Liver (tissue), 9 donors: ENCODE data around the gene DRD4. TPM values are rescaled to one million over a fixed set of nuclear protein-coding genes. Genes with fewer than 3 reads are reported as not detected.

Experiments
- DNase-seq: peaks from one replicate; pipeline ENCODE4 v3.0.0-alpha.2; 2017; ENCODE audit warnings: low spot score
- H3K27ac ChIP-seq, 2 donors: one replicate each; pipeline ENCODE4 v1.7.0; 2013; ENCODE audit warnings: inconsistent platforms in 2 of 2, low read length in 2 of 2, control low read depth in 1 of 2, low read depth in 1 of 2, mild to moderate bottlenecking in 1 of 2
- H3K27me3 ChIP-seq, 4 donors: one replicate each; pipeline versions ENCODE4 v1.6.1 to v1.7.0; 2013; ENCODE audit warnings: low read length in 3 of 4, inconsistent platforms in 1 of 4, mild to moderate bottlenecking in 1 of 4, moderate library complexity in 1 of 4; ENCODE audit not compliant: control insufficient read depth in 4 of 4, insufficient read depth in 4 of 4
- H3K36me3 ChIP-seq, 4 donors: one replicate each; pipeline versions ENCODE4 v1.6.1 to v1.7.0; 2013; ENCODE audit warnings: low read length in 3 of 4, mild to moderate bottlenecking in 3 of 4, low read depth in 1 of 4, moderate library complexity in 1 of 4; ENCODE audit not compliant: control insufficient read depth in 4 of 4, insufficient read depth in 3 of 4
- H3K4me1 ChIP-seq, 4 donors: one replicate each; pipeline versions ENCODE4 v1.6.1 to v1.7.0; 2013; ENCODE audit warnings: low read length in 3 of 4, mild to moderate bottlenecking in 3 of 4, moderate library complexity in 1 of 4; ENCODE audit not compliant: control insufficient read depth in 4 of 4, insufficient read depth in 4 of 4
- H3K4me3 ChIP-seq, 3 donors: one replicate each; pipeline versions ENCODE4 v1.6.1 to v1.7.0; 2013; ENCODE audit warnings: low read length in 3 of 3, control low read depth in 1 of 3, low read depth in 1 of 3, mild to moderate bottlenecking in 1 of 3
- H3K9ac ChIP-seq, 2 donors: one replicate each; pipeline ENCODE4 v1.7.0; 2013; ENCODE audit warnings: low read length in 2 of 2, mild to moderate bottlenecking in 2 of 2, moderate library complexity in 2 of 2, control low read depth in 1 of 2, low read depth in 1 of 2
- H3K9me3 ChIP-seq, 4 donors: one replicate each; pipeline versions ENCODE4 v1.6.1 to v1.7.0; 2013; ENCODE audit warnings: low read length in 3 of 4; ENCODE audit not compliant: control insufficient read depth in 4 of 4
- EGR1 ChIP-seq, 2 donors: IDR thresholded peaks; 2 replicates each; pipeline ENCODE4 v1.6.1; 2016 to 2018; ENCODE audit warnings: antibody characterized with exemption in 2 of 2, low read depth in 2 of 2
- FOXA1 ChIP-seq: IDR thresholded peaks from 2 replicates; pipeline ENCODE4 v1.6.1; 2016; ENCODE audit warnings: antibody characterized with exemption
- FOXA2 ChIP-seq: IDR thresholded peaks from 2 replicates; pipeline ENCODE4 v1.6.1; 2016; ENCODE audit warnings: antibody characterized with exemption
- GABPA ChIP-seq, 2 donors: IDR thresholded peaks in 1 of 2; conservative IDR thresholded peaks in 1 of 2; 2 replicates each; pipeline ENCODE4 v1.6.1; 2016; ENCODE audit warnings: antibody characterized with exemption in 2 of 2, mild to moderate bottlenecking in 1 of 2, moderate library complexity in 1 of 2
- HNF4A ChIP-seq, 2 donors: conservative IDR thresholded peaks; 2 replicates each; pipeline ENCODE4 v1.6.1; 2016; ENCODE audit warnings: antibody characterized with exemption in 2 of 2, mild to moderate bottlenecking in 2 of 2
- HNF4G ChIP-seq: IDR thresholded peaks from 2 replicates; pipeline ENCODE4 v1.6.1; 2016; ENCODE audit warnings: antibody characterized with exemption
- JUND ChIP-seq, 2 donors: IDR thresholded peaks; 2 replicates each; pipeline ENCODE4 v1.6.1; 2016; ENCODE audit warnings: antibody characterized with exemption in 2 of 2
- NR2F2 ChIP-seq: IDR thresholded peaks from 2 replicates; pipeline ENCODE4 v1.6.1; 2016; ENCODE audit warnings: antibody characterized with exemption
- RAD21 ChIP-seq, 2 donors: IDR thresholded peaks; 2 replicates each; pipeline ENCODE4 v1.6.1; 2016; ENCODE audit warnings: antibody characterized with exemption in 2 of 2, mild to moderate bottlenecking in 2 of 2
- RXRA ChIP-seq, 2 donors: IDR thresholded peaks; 2 replicates each; pipeline ENCODE4 v1.6.1; 2017 to 2018; ENCODE audit warnings: antibody characterized with exemption in 2 of 2, mild to moderate bottlenecking in 1 of 2
- SP1 ChIP-seq: IDR thresholded peaks from 2 replicates; pipeline ENCODE4 v1.6.1; 2018; ENCODE audit warnings: antibody characterized with exemption, mild to moderate bottlenecking
- TAF1 ChIP-seq: conservative IDR thresholded peaks from 2 replicates; pipeline ENCODE4 v1.6.1; 2016; ENCODE audit warnings: antibody characterized with exemption, mild to moderate bottlenecking
- YY1 ChIP-seq: IDR thresholded peaks from 2 replicates; pipeline ENCODE4 v1.6.1; 2016; ENCODE audit warnings: antibody characterized with exemption, mild to moderate bottlenecking
- WGBS: extraction: QIAGEN DNeasy Blood & Tissue Kit; methylation state at CpG from one replicate; pipeline ENCODE4 v1.1.7; 2013; 5-methylcytosine and 5-hydroxymethylcytosine counted together
- polyA plus RNA-seq, 2 donors: library from polyadenylated mRNA; stranded (reverse) in 1 of 2; unstranded in 1 of 2; fragments of 200-250 nt in 1 of 2; fragments of >200 nt in 1 of 2; fragmentation: Nextera tagmentation in 1 of 2; extraction: Ambion mirVana in 1 of 2; gene quantifications; one replicate each; pipeline versions ENCODE4 v1.2.1 to v1.2.3, GENCODE V29; 2013 to 2015
- total RNA-seq, 2 donors: library from RNA; depleted of rRNA; stranded (reverse); fragments of >200 nt; gene quantifications; one replicate each; pipeline ENCODE4 v1.2.3, GENCODE V29; 2014
- TF ChIP-seq, protein P1 (sequence below): IDR thresholded peaks from 2 replicates; pipeline ENCODE4 v1.6.1; 2016; ENCODE audit warnings: antibody characterized with exemption
- TF ChIP-seq, protein P2 (sequence below): IDR thresholded peaks from 2 replicates; pipeline ENCODE4 v1.6.1; 2016; ENCODE audit warnings: antibody characterized with exemption
- TF ChIP-seq, protein P3 (sequence below): IDR thresholded peaks from 2 replicates; pipeline ENCODE4 v1.6.1; 2016; ENCODE audit warnings: antibody characterized with exemption, mild to moderate bottlenecking
- TF ChIP-seq, protein P4 (sequence below): IDR thresholded peaks from 2 replicates; pipeline ENCODE4 v1.6.1; 2016; ENCODE audit warnings: antibody characterized with exemption
- TF ChIP-seq, protein P5 (sequence below): fragments of 150-350 bp; IDR thresholded peaks from 2 replicates; pipeline ENCODE4 v1.5.1; 2017; ENCODE audit warnings: improper control_type of control experiment, low read depth, low read length; ENCODE audit not compliant: missing input control
- donor health status: healthy.
- donor health status: healthy.
- donor health status: healthy.
- donor health status: healthy.
- donor health status: healthy.

The DRD4 gene
- total and polyA plus RNA-seq, 4 donors, result not detected

DNA sequence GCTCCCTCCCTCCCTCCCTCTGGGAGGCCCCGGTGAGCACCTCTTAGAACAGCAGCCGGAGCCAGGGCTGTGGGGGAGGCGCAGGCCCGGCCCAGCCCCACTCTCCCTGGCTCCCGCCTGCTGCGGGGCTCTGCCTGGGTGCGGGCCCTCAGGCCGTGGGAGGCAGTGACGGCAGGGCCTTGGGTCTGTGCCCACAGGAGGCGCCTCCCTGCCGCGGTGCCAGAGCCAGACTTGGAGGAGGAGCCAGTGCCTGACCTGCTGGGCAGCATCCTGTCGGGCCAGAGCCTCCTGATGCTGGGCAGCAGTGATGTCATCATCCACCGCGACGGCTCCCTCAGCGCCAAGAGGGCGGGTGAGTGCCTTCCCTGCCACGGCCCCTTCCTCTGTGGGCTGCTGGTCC, 30.8 kb upstream of the DRD4 start:
- Histone ChIP-seq H3K9ac (no peak overlapping the region), H3K36me3 (peaks cover 34 to 65% (median 37%) of the 10 kb centered on the region in 4 donors), H3K27ac (peak overlapping the region; percentile 1 to 39), H3K4me3 (no peak overlapping the region), H3K9me3 (no peaks in the 10 kb centered on the region), H3K4me1 (peaks cover 13 to 64% (median 29%) of the 10 kb centered on the region in 4 donors), H3K27me3 (no peaks in the 10 kb centered on the region)
- no peak for TF ChIP-seq GABPA (IDR thresholded peaks at IDR 0.05 in 1 of 2, conservative IDR thresholded peaks at IDR 0.05 in 1 of 2)
- TF ChIP-seq, protein P1, sequence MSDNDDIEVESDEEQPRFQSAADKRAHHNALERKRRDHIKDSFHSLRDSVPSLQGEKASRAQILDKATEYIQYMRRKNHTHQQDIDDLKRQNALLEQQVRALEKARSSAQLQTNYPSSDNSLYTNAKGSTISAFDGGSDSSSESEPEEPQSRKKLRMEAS, result no peak
- TF ChIP-seq, protein P2, sequence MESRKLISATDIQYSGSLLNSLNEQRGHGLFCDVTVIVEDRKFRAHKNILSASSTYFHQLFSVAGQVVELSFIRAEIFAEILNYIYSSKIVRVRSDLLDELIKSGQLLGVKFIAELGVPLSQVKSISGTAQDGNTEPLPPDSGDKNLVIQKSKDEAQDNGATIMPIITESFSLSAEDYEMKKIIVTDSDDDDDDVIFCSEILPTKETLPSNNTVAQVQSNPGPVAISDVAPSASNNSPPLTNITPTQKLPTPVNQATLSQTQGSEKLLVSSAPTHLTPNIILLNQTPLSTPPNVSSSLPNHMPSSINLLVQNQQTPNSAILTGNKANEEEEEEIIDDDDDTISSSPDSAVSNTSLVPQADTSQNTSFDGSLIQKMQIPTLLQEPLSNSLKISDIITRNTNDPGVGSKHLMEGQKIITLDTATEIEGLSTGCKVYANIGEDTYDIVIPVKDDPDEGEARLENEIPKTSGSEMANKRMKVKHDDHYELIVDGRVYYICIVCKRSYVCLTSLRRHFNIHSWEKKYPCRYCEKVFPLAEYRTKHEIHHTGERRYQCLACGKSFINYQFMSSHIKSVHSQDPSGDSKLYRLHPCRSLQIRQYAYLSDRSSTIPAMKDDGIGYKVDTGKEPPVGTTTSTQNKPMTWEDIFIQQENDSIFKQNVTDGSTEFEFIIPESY, result no peak
- peak; percentile 30 for TF ChIP-seq SP1
- TF ChIP-seq RXRA (IDR thresholded peaks at IDR 0.05), result peak; percentile 13 to 36
- TF ChIP-seq EGR1 (IDR thresholded peaks at IDR 0.05; ENCODE audit: low read depth in 2 of 2), result no peak
- TF ChIP-seq JUND (IDR thresholded peaks at IDR 0.05), result no peak
- no peak for TF ChIP-seq FOXA2
- peak in 1 of 2 donors; percentile 35 for TF ChIP-seq RAD21 (IDR thresholded peaks at IDR 0.05)
- no peak for TF ChIP-seq NR2F2
- TF ChIP-seq TAF1, result no peak
- TF ChIP-seq FOXA1, result no peak
- no peak for TF ChIP-seq HNF4G
- TF ChIP-seq, protein P3, sequence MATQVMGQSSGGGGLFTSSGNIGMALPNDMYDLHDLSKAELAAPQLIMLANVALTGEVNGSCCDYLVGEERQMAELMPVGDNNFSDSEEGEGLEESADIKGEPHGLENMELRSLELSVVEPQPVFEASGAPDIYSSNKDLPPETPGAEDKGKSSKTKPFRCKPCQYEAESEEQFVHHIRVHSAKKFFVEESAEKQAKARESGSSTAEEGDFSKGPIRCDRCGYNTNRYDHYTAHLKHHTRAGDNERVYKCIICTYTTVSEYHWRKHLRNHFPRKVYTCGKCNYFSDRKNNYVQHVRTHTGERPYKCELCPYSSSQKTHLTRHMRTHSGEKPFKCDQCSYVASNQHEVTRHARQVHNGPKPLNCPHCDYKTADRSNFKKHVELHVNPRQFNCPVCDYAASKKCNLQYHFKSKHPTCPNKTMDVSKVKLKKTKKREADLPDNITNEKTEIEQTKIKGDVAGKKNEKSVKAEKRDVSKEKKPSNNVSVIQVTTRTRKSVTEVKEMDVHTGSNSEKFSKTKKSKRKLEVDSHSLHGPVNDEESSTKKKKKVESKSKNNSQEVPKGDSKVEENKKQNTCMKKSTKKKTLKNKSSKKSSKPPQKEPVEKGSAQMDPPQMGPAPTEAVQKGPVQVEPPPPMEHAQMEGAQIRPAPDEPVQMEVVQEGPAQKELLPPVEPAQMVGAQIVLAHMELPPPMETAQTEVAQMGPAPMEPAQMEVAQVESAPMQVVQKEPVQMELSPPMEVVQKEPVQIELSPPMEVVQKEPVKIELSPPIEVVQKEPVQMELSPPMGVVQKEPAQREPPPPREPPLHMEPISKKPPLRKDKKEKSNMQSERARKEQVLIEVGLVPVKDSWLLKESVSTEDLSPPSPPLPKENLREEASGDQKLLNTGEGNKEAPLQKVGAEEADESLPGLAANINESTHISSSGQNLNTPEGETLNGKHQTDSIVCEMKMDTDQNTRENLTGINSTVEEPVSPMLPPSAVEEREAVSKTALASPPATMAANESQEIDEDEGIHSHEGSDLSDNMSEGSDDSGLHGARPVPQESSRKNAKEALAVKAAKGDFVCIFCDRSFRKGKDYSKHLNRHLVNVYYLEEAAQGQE, result peak; percentile 30
- TF ChIP-seq, protein P4, sequence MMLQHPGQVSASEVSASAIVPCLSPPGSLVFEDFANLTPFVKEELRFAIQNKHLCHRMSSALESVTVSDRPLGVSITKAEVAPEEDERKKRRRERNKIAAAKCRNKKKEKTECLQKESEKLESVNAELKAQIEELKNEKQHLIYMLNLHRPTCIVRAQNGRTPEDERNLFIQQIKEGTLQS, result no peak
- no peak for TF ChIP-seq YY1
- peak in 1 of 2 donors; percentile 36 for TF ChIP-seq HNF4A (conservative IDR thresholded peaks at IDR 0.05)
- TF ChIP-seq, protein P5, sequence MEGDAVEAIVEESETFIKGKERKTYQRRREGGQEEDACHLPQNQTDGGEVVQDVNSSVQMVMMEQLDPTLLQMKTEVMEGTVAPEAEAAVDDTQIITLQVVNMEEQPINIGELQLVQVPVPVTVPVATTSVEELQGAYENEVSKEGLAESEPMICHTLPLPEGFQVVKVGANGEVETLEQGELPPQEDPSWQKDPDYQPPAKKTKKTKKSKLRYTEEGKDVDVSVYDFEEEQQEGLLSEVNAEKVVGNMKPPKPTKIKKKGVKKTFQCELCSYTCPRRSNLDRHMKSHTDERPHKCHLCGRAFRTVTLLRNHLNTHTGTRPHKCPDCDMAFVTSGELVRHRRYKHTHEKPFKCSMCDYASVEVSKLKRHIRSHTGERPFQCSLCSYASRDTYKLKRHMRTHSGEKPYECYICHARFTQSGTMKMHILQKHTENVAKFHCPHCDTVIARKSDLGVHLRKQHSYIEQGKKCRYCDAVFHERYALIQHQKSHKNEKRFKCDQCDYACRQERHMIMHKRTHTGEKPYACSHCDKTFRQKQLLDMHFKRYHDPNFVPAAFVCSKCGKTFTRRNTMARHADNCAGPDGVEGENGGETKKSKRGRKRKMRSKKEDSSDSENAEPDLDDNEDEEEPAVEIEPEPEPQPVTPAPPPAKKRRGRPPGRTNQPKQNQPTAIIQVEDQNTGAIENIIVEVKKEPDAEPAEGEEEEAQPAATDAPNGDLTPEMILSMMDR, result no peak
- WGBS, result 46% methylated on average over 19 of the region's 19 CpGs
- DNase-seq, result no peak
